Endothelial cell of umbilical vein (primary cell): ENCODE results near the gene DCAF6. TPM values are rescaled to one million over a fixed set of nuclear protein-coding genes. Genes with fewer than 3 reads are reported as not detected.

Source experiments
- BruUV-seq: library from RNA; stranded (reverse); fragments of 400-500 nt; replicated peaks from 2 replicates; lab custom pipeline; 2021; lab: Mats Ljungman, UMichigan
- CTCF ChIA-PET: fragments of 300-600, 350-600 bp; sonication (Branson Sonifier 250); formaldehyde crosslinking; loops from one replicate; lab custom pipeline; 2021; ENCODE audit warnings: antibody characterized with exemption, inconsistent platforms; lab: Charles Lee
- POLR2A ChIA-PET: fragments of 300-600, 350-600 bp; sonication (Branson Sonifier 250); formaldehyde crosslinking; loops from one replicate; lab custom pipeline; 2021; ENCODE audit warnings: antibody characterized with exemption, inconsistent platforms; lab: Charles Lee
- DNase-seq: peaks from one replicate; pipeline ENCODE4 v3.0.0-alpha.2; 2011; ENCODE audit warnings: low read depth, low spot score
- FAIRE-seq: peaks from 2 replicates; lab custom pipeline; 2011; peaks lifted over from hg19 to GRCh38; lab: Jason Lieb, UNC
- H2AFZ ChIP-seq: 2 replicates; pipeline ENCODE4 v1.6.0; 2012; ENCODE audit warnings: low read depth, low read length, control low read depth, inconsistent platforms
- H3K27ac ChIP-seq: 2 replicates; pipeline ENCODE4 v1.5.1; 2011; ENCODE audit warnings: low read depth, mild to moderate bottlenecking, control low read depth, low read length, moderate library complexity; ENCODE audit not compliant: insufficient read depth
- H3K27me3 ChIP-seq, 2 experiments: 2 replicates each; pipeline versions ENCODE4 v1.6.0 to v1.6.1; 2011; ENCODE audit warnings: low read length in 2 of 2, mixed read lengths in 1 of 2; ENCODE audit not compliant: control insufficient read depth in 2 of 2, insufficient read depth in 2 of 2
- H3K36me3 ChIP-seq, 2 experiments: 2 replicates in 1 of 2; 3 replicates in 1 of 2; pipeline ENCODE4 v1.5.1; 2011; ENCODE audit warnings: low read length in 2 of 2, mild to moderate bottlenecking in 1 of 2, moderate library complexity in 1 of 2; ENCODE audit not compliant: control insufficient read depth in 2 of 2, insufficient read depth in 2 of 2; ENCODE audit errors: extremely low read depth in 1 of 2
- H3K4me1 ChIP-seq: 3 replicates; pipeline ENCODE4 v1.5.1; 2011; ENCODE audit warnings: mild to moderate bottlenecking, low read length; ENCODE audit not compliant: control insufficient read depth, insufficient read depth; ENCODE audit errors: extremely low read depth
- H3K4me2 ChIP-seq: 2 replicates; pipeline ENCODE4 v1.6.1; 2011; ENCODE audit warnings: low read length, control low read depth, mixed read lengths; ENCODE audit not compliant: insufficient read depth
- H3K4me3 ChIP-seq, 3 experiments: fragments of 200-600 bp in 1 of 3; sonication (generic), shearing (Covaris generic) in 1 of 3; replicated peaks in 1 of 3; 2 replicates each; pipeline ENCODE4 v1.5.1; 2011 to 2016; ENCODE audit warnings: control low read depth in 3 of 3, low read length in 3 of 3, mild to moderate bottlenecking in 2 of 3, inconsistent platforms in 1 of 3, low read depth in 1 of 3, moderate library complexity in 1 of 3; ENCODE audit not compliant: insufficient read depth in 1 of 3
- H3K79me2 ChIP-seq: 2 replicates; pipeline ENCODE4 v1.6.0; 2012; ENCODE audit warnings: low read length, inconsistent platforms; ENCODE audit not compliant: control insufficient read depth, insufficient read depth
- H3K9ac ChIP-seq: replicated peaks from 2 replicates; pipeline ENCODE3; 2011; ENCODE audit warnings: low read length, control low read depth; ENCODE audit not compliant: insufficient read depth; ENCODE audit errors: extremely low read depth
- H3K9me1 ChIP-seq: replicated peaks from 3 replicates; pipeline ENCODE4 v1.6.0; 2011; ENCODE audit warnings: mild to moderate bottlenecking, low read length; ENCODE audit not compliant: control insufficient read depth, insufficient read depth; ENCODE audit errors: extremely low read depth
- H3K9me3 ChIP-seq: replicated peaks from 2 replicates; pipeline ENCODE4 v1.5.1; 2012; ENCODE audit warnings: low read length, inconsistent platforms; ENCODE audit not compliant: control insufficient read depth, insufficient read depth
- H4K20me1 ChIP-seq: replicated peaks from 2 replicates; pipeline ENCODE3; 2011; ENCODE audit warnings: mild to moderate bottlenecking, low read length; ENCODE audit not compliant: control insufficient read depth, insufficient read depth; ENCODE audit errors: extremely low read depth
- EZH2 ChIP-seq: IDR thresholded peaks from 2 replicates; pipeline ENCODE4 v1.6.1; 2012; ENCODE audit warnings: borderline replicate concordance, low read depth, mild to moderate bottlenecking, moderate library complexity, low read length, inconsistent platforms; ENCODE audit not compliant: severe bottlenecking
- FOS ChIP-seq: IDR thresholded peaks from 2 replicates; pipeline ENCODE4 v1.6.1; 2011; ENCODE audit warnings: mild to moderate bottlenecking, low read length, moderate library complexity, borderline replicate concordance; ENCODE audit not compliant: insufficient read depth
- GATA2 ChIP-seq: IDR thresholded peaks from 2 replicates; pipeline ENCODE4 v1.7.0; 2011; ENCODE audit warnings: low read depth, mild to moderate bottlenecking, moderate library complexity, mixed read lengths, low read length; ENCODE audit not compliant: insufficient read length, insufficient read depth
- JUN ChIP-seq: IDR thresholded peaks from 2 replicates; pipeline ENCODE4 v1.6.1; 2011; ENCODE audit warnings: borderline replicate concordance, low read depth; ENCODE audit not compliant: insufficient read length, insufficient read depth
- MYC ChIP-seq: IDR thresholded peaks from one replicate; pipeline ENCODE4 v1.6.1; 2011; ENCODE audit warnings: mild to moderate bottlenecking, low read depth, low read length
- POLR2A ChIP-seq: IDR thresholded peaks from 2 replicates; pipeline ENCODE4 v1.6.1; 2012; ENCODE audit warnings: low read depth, mild to moderate bottlenecking, control low read depth, low read length
- POLR2AphosphoS5 ChIP-seq: IDR thresholded peaks from 2 replicates; pipeline ENCODE4 v1.6.1; 2012; ENCODE audit warnings: low read depth, mild to moderate bottlenecking, control low read depth, low read length, moderate library complexity; ENCODE audit not compliant: insufficient read depth
- dilution Hi-C: fragments of 300-500 bp; cut with MboI; formaldehyde crosslinking; loops from one replicate; pipeline ENCODE4 v1.15.0; 2019; ENCODE audit warnings: low sequenced_read_pairs; ENCODE audit not compliant: extremely low pct_ligation_motif_present
- intact Hi-C: fragments of 100-400 bp; cut with micrococcal nuclease; formaldehyde crosslinking; loops from one replicate; pipeline ENCODE4 v1.10.0; 2022
- polyA plus RNA-seq, 4 experiments: library from polyadenylated mRNA; depleted of rRNA in 3 of 4; stranded (reverse) in 3 of 4; unstranded in 1 of 4; fragments of >200 nt; gene quantifications; 2 replicates each; pipeline versions ENCODE4 v1.2.1 to v1.2.3, GENCODE V29; 2011 to 2012; ENCODE audit warnings: missing spikeins in 1 of 4
- total RNA-seq: library from RNA; stranded (reverse); gene quantifications from 2 replicates; pipeline ENCODE4 v1.2.3, GENCODE V29; 2021
- TF ChIP-seq, protein P1 (sequence below), 2 donors: IDR thresholded peaks; 1 replicate in 1 of 2; 2 replicates in 1 of 2; pipeline ENCODE4 v1.5.1; 2011; ENCODE audit warnings: low read length in 2 of 2, mild to moderate bottlenecking in 2 of 2, moderate library complexity in 2 of 2, control low read depth in 1 of 2, inconsistent platforms in 1 of 2, low read depth in 1 of 2; ENCODE audit not compliant: insufficient read depth in 1 of 2; ENCODE audit errors: extremely low read depth in 1 of 2
- TF ChIP-seq, protein P2 (sequence below): IDR thresholded peaks from 2 replicates; pipeline ENCODE4 v1.6.1; 2011; ENCODE audit not compliant: insufficient read depth, insufficient read length

Gene DCAF6
- total and polyA plus RNA-seq, 2 donors (not counting 3 experiments of a cell fraction or from before 2014, with no cell fraction given): 28.6 to 39.4 TPM

DNA sequence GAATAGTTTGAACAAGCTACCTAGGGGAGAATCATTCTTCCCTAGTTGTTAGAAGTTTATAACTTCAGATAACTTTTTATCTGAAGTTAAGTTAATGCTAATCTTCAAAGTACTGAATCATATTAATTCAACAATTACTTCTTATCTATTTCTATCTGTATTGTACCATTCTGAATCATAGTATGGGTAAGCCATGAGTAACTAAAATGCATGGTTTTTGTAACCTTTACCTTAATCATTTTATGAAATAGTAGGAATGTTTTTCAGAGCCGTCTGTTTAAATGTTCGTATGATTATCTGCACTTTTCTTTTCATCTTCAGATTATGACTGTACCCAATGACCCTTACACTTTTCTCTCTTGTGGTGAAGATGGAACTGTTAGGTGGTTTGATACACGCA is 50.7 kb downstream of the DCAF6 start:
- H3K27ac ChIP-seq: no peak overlapping the region
- CTCF ChIA-PET: no interaction called here
- H3K27me3 ChIP-seq: no peaks in the 10 kb centered on the region
- H3K4me2 ChIP-seq: no peak overlapping the region
- intact Hi-C loops: no loop called here
- TF ChIP-seq FOS (peak; percentile 47), GATA2 (peak; percentile 70)
- TF ChIP-seq, protein P1, sequence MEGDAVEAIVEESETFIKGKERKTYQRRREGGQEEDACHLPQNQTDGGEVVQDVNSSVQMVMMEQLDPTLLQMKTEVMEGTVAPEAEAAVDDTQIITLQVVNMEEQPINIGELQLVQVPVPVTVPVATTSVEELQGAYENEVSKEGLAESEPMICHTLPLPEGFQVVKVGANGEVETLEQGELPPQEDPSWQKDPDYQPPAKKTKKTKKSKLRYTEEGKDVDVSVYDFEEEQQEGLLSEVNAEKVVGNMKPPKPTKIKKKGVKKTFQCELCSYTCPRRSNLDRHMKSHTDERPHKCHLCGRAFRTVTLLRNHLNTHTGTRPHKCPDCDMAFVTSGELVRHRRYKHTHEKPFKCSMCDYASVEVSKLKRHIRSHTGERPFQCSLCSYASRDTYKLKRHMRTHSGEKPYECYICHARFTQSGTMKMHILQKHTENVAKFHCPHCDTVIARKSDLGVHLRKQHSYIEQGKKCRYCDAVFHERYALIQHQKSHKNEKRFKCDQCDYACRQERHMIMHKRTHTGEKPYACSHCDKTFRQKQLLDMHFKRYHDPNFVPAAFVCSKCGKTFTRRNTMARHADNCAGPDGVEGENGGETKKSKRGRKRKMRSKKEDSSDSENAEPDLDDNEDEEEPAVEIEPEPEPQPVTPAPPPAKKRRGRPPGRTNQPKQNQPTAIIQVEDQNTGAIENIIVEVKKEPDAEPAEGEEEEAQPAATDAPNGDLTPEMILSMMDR (IDR thresholded peaks at IDR 0.05; ENCODE audit: extremely low read depth in 1 of 2, insufficient read depth in 1 of 2, low read depth in 1 of 2, low read length in 2 of 2): no peak
- peaks cover 6% of the 10 kb centered on the region for H4K20me1 ChIP-seq
- H3K36me3 ChIP-seq: no peaks in the 10 kb centered on the region
- no peak overlapping the region for H3K4me3 ChIP-seq
- no peaks in the 10 kb centered on the region for H3K9me1 ChIP-seq
- peak; percentile 2 for DNase-seq
- no peak overlapping the region for H3K9ac ChIP-seq
- FAIRE-seq: no peak
- dilution Hi-C loops: no loop called here
- no peaks in the 10 kb centered on the region for H3K4me1 ChIP-seq
- no peaks in the 10 kb centered on the region for H3K9me3 ChIP-seq
- POLR2A ChIA-PET: no interaction called here
- BruUV-seq: no TSS peak
- no peaks in the 10 kb centered on the region for H3K79me2 ChIP-seq
- H2AFZ ChIP-seq: no peak overlapping the region

DNA sequence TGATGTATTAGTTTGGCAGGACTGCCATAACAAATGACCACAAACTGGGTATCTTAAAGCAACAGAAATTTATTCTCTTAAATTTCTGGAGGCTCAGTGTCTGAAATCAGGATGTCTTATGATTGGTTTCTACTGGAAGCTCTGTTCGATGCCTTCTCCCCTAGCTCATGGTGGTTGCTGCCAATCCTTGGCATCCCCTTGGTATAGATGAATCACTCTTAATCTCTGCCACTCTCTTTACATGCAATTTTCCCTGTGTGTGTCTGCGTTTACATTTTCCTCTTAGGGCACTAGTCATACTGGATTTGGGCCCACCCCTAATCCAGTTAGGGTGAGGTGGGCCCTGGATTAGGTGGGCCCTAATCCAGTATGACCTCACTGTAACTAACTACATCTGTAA is 55.1 kb downstream of the DCAF6 start:
- TF ChIP-seq, protein P2, sequence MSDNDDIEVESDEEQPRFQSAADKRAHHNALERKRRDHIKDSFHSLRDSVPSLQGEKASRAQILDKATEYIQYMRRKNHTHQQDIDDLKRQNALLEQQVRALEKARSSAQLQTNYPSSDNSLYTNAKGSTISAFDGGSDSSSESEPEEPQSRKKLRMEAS: no peak
- TF ChIP-seq FOS (no peak), EZH2 (no peak), POLR2A (no peak), JUN (no peak), GATA2 (no peak), POLR2AphosphoS5 (no peak), MYC (no peak)
- TF ChIP-seq, protein P1 (IDR thresholded peaks at IDR 0.05; ENCODE audit: extremely low read depth in 1 of 2, insufficient read depth in 1 of 2, low read depth in 1 of 2, low read length in 2 of 2): no peak
- Histone ChIP-seq H3K27me3 (no peaks in the 10 kb centered on the region), H3K4me1 (no peaks in the 10 kb centered on the region), H3K9me3 (no peaks in the 10 kb centered on the region), H3K4me2 (no peak overlapping the region), H3K27ac (no peak overlapping the region), H3K36me3 (no peaks in the 10 kb centered on the region), H3K79me2 (no peaks in the 10 kb centered on the region), H3K9ac (no peak overlapping the region), H2AFZ (no peak overlapping the region), H3K4me3 (no peak overlapping the region), H3K9me1 (no peaks in the 10 kb centered on the region), H4K20me1 (no peaks in the 10 kb centered on the region)
- CTCF ChIA-PET: interaction anchor here (1.4 kb wide), 2 partner anchors 25 to 91 kb away, joined by 3 read pairs; no protein-coding TSS in a partner anchor
- dilution Hi-C loops (no loop called here), intact Hi-C loops (no loop called here)
- POLR2A ChIA-PET: no interaction called here
- DNase-seq: no peak
- no peak for FAIRE-seq
- BruUV-seq: no TSS peak
